NCI-H2081 (cell line): ENCODE data around the gene NT5C3B.
"Not testable (repeated sequence)": the region's sequence is repeated elsewhere in the genome, so short reads cannot be mapped to it uniquely, and the experiment has no call there.

Experiments used
- DNase-seq, 2 experiments: peaks; one replicate each; lab custom pipeline; 2025; lab: John Stamatoyannopoulos, UW

NT5C3B gene

GRCh38 chr17:41784207-41784744 is 51.8 kb downstream of the NT5C3B start:
- DNase-seq: no peak

DNA sequence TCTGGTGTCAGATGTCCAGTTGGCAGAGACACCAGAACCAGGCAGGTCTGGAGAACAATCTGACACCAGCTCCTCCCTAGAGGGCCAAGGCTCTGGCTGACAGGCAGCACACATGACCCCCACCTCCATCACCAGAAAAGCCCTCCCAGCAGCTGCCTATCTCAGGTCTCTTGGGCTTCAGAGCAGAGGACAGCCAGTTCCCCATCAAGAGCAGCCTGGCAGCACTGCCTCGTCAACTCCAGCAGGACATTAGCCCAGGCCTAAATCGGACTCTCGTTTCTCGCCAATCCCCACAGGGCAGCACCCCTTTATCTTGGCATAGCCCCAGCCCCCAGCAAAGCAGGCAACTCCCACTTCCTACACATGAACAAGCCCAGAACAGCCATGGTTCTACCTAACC is 53.9 kb downstream of the NT5C3B start:
- DNase-seq: no peak

DNA sequence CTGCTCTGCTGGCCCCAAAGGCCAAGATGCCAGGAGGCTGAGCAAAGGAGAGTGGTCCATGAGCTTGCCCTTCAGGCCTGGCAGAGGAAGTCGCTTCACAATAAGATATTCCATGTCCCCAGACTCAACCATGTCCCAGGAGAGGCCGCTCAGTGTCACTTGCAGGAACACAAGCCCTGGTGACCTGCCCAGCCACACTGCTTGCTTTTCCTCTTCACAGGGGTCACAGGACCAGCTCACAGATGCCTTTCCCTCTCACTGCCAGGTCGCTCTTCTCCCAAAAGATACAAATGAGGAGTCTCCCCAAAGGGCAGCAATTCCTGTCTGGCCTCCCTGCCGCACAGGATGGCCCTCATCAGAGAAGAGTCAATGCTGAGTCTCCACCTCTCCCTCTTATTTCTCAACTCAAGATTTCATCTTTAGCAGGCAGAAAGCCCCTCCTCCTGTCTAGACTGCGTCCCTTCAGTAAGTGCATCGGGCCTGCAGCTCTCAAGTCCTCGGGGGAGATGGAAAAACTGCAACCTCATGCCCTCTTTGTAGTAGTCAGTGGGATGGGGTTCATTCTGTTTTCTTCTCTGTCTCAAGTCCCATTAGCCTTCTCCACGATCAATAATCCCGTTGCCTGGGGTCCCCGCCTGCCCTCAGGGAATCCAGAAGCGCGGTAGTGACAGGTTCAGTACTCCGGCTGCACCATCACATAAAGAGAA is 54.5 kb downstream of the NT5C3B start:
- DNase-seq: no peak

GRCh38 chr17:41779954-41780353 is 56.1 kb downstream of the NT5C3B start:
- no peak for DNase-seq

GRCh38 chr17:41777574-41778188 is 58.4 kb downstream of the NT5C3B start:
- DNase-seq: peak; percentile 87 to 93

- peak in 1 of 2 experiments; percentile 58 for DNase-seq
These were observed 58.9 kb downstream of the NT5C3B start for GRCh38 chr17:41777157-41777573.

- not testable (repeated sequence) for DNase-seq
These were observed 59.7 kb downstream of the NT5C3B start for GRCh38 chr17:41776262-41776900.

GRCh38 chr17:41775394-41776226 is 60.4 kb downstream of the NT5C3B start:
- no peak for DNase-seq
